ENCODE results near the gene GRIN3B. TPM values are rescaled to one million over a fixed set of nuclear protein-coding genes. Genes with fewer than 3 reads are reported as not detected.

GRIN3B gene
- total RNA-seq, 4 donors from 2014 or later: 0.24 TPM; not detected in 3

DNA sequence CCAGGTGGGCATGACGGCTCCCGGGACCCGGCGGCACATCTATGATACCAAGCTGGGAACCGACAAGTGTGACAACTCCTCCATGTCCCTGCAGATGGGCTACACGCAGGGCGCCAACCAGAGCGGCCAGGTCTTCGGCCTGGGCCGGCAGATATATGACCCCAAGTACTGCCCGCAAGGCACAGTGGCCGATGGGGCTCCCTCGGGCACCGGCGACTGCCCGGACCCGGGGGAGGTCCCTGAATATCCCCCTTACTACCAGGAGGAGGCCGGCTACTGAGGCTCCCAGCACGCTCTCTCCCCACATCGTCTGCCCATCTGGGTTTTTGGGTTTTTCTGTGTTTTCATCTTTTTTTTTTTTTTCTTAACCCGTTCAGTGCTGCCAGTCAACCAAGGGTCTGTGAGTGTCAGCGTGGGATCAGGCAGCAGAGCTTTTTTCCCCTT, 37.4 kb downstream of the GRIN3B start:
- ATAC-seq (ENCODE audit: low FRiP score) (no peak), DNase-seq (ENCODE audit: low spot score) (no peak)
- TF ChIP-seq, protein P1, sequence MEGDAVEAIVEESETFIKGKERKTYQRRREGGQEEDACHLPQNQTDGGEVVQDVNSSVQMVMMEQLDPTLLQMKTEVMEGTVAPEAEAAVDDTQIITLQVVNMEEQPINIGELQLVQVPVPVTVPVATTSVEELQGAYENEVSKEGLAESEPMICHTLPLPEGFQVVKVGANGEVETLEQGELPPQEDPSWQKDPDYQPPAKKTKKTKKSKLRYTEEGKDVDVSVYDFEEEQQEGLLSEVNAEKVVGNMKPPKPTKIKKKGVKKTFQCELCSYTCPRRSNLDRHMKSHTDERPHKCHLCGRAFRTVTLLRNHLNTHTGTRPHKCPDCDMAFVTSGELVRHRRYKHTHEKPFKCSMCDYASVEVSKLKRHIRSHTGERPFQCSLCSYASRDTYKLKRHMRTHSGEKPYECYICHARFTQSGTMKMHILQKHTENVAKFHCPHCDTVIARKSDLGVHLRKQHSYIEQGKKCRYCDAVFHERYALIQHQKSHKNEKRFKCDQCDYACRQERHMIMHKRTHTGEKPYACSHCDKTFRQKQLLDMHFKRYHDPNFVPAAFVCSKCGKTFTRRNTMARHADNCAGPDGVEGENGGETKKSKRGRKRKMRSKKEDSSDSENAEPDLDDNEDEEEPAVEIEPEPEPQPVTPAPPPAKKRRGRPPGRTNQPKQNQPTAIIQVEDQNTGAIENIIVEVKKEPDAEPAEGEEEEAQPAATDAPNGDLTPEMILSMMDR (IDR thresholded peaks at IDR 0.05): no peak

DNA sequence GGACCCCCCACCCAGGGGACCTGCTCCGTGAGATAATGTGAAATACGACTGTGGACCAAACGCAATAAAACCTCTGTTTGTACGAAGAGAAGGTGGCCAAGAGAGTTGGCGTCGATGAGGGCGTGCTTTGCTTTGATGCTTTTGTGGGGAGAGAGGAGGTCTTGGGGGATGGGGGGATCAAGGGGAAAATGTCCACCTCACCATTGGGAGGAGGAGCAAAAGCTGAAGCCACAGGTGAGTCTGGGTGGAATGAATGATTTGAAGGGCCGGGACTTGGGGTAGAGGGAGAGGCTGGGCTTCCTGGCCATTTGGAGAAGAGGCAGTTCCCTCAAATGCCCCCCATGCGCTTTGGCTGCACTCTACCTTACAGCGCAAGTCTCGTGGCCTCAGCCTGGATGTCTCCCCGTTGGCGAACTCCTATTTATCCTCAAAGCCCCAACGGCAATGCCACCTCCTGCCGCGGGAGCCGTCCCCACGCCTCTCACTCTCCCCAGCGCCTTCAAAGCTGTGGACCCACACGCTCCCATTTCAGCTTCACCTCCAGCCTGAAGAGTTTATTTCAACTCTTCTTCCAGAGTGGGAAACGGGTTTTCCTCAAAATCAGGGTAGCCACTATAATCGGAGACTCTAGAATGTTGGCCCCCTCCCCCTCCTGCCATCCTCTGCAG, 38.9 kb downstream of the GRIN3B start:
- no peak for ATAC-seq (ENCODE audit: low FRiP score)
- TF ChIP-seq, protein P1 (IDR thresholded peaks at IDR 0.05): no peak
- DNase-seq (ENCODE audit: low spot score): no peak

DNA sequence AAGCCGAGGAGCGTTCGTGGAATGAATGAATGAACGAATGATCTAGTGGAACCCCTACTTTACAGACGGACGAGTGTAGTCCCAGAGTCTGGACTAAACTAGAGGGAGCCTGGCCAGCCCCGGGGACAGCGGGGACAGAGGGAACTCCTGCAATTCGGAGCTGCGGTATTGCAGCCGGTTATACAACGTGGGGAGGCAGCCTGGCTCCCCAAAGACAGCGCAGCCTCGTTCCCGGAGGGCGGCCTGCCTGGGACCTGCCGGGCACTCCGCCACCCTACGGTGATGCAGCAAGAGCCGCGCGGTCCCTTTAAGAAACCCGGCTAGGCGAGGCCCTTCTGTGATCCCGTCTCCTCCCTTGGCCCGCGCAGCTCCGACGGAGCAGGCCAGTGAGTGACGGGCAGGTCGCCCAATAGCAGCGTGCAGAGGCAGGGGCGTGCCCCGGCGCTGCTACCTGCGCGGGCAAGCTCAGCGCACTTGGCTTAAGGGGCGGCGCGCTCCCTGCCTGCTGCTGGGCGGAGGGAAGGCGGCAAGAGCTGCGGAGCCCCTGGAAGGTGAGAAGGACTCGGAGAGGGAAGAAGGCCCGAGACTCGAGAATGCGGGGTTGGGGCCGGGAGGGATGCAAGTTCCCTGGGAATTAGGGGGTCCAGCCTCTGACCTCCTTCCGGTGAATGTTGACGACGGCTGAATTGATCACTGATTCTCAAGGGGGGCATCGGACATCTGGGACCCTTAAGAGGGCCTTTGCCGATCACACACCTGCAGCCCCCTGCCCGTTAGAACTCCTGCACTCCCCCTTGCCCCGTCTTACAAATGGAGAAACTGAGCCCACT, 39.6 kb downstream of the GRIN3B start, which contains the start of gene ABCA7:
Gene ABCA7 (plus strand): TSS at position 462 of the 830 bp plus-strand sequence. CDS start 1,255 bp downstream, outside the sequence.
- ATAC-seq (ENCODE audit: low FRiP score) (peak; percentile 96), DNase-seq (ENCODE audit: low spot score) (peak; percentile 94)
- TF ChIP-seq, protein P1 (IDR thresholded peaks at IDR 0.05): no peak

DNA sequence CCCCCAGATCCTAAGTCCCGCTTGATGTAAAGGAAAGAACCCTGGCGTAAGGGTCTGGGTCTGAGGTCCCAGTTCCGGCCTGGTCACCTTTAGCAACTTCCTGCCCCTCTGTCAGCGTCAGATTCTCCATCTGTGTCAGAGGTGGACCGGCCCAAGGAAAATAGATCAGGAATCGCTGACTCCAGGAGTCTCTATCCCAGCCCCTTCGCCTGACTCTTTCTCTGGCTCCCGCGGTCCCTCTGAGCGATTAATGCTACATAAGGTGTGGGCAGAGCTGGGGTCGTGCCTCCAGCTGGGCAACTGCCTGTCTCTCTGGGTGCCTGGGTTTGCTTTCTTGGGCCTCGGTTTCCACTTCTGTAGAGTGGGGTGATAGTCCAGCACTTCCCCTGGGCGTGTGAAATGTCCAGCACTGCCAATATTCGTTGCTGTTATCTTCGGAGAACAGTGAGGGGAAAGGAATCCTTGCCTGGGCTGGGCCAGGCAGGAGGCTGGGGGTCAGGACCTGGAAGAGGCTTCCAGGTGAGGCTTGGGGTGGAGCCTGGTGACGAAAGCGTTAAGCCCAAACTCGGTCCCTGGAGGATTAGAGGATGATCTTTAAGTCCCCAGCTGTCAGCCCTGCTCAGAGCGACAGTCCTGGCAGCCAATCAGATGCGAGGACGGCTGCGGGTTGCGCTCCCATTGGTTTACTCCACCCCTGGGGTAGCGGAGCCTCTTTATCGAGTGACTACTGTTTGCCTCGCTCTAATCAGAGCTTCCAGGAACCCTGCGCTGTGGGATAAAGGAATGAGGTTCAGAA, 40.5 kb downstream of the GRIN3B start:
- DNase-seq (ENCODE audit: low spot score): peak; percentile 79

DNA sequence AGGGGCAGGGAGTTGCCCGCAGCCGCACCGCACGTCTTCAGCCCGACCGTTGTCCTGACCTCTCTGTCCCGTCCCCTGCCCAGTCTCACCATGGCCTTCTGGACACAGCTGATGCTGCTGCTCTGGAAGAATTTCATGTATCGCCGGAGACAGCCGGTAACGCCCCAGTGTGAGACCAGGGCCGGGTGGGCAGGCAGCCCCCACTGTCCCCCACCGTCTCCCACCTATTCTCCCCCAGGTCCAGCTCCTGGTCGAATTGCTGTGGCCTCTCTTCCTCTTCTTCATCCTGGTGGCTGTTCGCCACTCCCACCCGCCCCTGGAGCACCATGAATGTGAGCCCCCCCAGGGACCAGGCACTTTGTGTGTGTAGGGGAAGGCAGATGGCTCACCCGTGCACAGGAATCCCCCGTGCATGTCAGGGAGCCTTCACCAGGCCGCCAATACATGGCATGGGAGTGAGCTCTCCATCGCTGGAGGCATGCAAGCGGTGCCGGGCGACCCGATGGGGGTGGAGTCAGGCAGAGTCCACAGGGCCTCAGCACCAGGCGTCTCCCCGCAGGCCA, 41.1 kb downstream of the GRIN3B start:
- ATAC-seq (ENCODE audit: low FRiP score) (no peak), DNase-seq (ENCODE audit: low spot score) (no peak)
- TF ChIP-seq, protein P1 (IDR thresholded peaks at IDR 0.05): no peak

More for the DNA sequence above, 40.5 kb downstream of the GRIN3B start:
- TF ChIP-seq, protein P1 (IDR thresholded peaks at IDR 0.05): no peak
- ATAC-seq (ENCODE audit: low FRiP score): peak; percentile 45

DNA sequence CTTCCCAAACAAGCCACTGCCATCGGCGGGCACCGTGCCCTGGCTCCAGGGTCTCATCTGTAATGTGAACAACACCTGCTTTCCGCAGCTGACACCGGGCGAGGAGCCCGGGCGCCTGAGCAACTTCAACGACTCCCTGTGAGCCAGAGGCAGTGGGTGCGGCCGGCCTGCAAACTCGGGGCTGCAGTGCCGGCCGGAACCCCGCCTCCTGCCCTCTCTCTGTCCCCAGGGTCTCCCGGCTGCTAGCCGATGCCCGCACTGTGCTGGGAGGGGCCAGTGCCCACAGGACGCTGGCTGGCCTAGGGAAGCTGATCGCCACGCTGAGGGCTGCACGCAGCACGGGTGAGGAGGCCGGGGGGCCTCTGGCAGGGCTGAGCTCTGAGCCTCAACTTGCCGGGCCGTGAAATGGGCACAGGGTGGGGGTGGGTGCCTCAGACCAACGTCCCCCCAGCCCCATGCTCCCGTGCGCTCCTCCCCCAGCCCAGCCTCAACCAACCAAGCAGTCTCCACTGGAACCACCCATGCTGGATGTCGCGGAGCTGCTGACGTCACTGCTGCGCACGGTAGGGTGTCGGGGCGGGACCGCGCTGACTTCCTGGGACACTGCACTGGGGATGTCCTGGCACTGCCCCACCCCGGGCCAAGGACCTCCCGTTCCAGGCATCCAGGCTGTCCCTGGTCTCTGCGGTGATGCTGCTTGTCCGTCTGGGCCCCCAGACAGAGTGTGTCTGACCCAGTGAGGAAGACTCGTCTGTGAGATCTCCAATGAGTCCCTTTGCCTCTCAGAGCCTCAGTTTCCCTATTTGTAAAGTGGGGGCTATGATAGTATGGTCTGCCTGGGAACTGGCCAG, 41.8 kb downstream of the GRIN3B start:
- no peak for DNase-seq (ENCODE audit: low spot score)
- TF ChIP-seq, protein P1 (IDR thresholded peaks at IDR 0.05): no peak
- ATAC-seq (ENCODE audit: low FRiP score): no peak
